Measurements from ENCODE around the gene TTC27.

DNA sequence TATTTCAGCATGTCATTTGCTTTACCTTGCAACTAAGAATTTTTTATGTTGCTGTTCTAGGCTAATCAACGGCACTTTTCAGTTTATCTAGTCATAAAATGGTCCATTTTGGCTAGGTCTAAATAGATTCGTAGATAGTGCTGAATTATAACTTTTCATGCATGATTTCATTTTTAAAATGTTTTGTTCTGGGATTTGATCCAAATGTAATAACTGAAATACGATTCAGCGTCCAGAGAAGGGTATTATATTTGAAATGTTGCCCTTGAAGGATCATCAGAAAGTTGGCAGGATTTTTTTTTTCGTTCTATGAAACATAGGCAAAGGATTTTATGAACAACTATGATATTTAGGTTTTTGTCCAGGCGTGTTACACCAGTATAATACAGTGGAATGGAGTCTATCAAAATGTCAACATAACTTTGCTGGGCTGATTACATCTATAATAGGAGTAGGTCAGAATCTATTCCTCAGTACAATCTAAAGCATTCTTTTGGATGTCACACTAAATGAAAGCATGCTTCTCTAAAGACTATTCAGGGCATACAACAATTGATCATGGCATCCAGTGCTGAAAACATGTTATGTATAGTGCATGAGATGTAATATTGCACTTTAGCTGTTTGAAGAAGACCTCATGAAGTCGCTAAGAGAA, 24.8 kb downstream of the TTC27 start:
- TF ChIP-seq POLR2AphosphoS5 (IDR thresholded peaks at IDR 0.05) (no peak), CTCF (IDR thresholded peaks at IDR 0.05) (no peak)
